ENCODE results near the gene HPS4.

- TF ChIP-seq POLR2A (IDR thresholded peaks at IDR 0.05; ENCODE audit: low read depth, low read length) (no peak), ZNF622 (IDR thresholded peaks at IDR 0.05) (no peak), BCL11A (IDR thresholded peaks at IDR 0.05; ENCODE audit: low read depth, low read length) (no peak), CTCF (IDR thresholded peaks at IDR 0.05 in 2 of 3, conservative IDR thresholded peaks at IDR 0.05 in 1 of 3; ENCODE audit: control insufficient read depth in 2 of 3, extremely low read depth in 1 of 3, insufficient read depth in 1 of 3, low read depth in 3 of 3, low read length in 3 of 3) (no peak), SMC3 (IDR thresholded peaks at IDR 0.05; ENCODE audit: borderline replicate concordance, low read length) (no peak), ETV6 (conservative IDR thresholded peaks at IDR 0.05 in 1 of 2, IDR thresholded peaks at IDR 0.05 in 1 of 2; ENCODE audit: borderline replicate concordance in 1 of 2, low read depth in 1 of 2) (no peak), CREM (IDR thresholded peaks at IDR 0.05; ENCODE audit: low read depth) (no peak), RCOR1 (conservative IDR thresholded peaks at IDR 0.05; ENCODE audit: low read depth, low read length) (no peak), NR2C2 (IDR thresholded peaks at IDR 0.05; ENCODE audit: borderline replicate concordance, control insufficient read depth, insufficient read length, low read depth) (no peak)
These were observed 12.9 kb upstream of the HPS4 start for GRCh38 chr22:26496456-26496855.

Measured in GM12878 (cell line).